H9 (cell line): ENCODE measurements around the gene SLC24A1. TPM values are rescaled to one million over a fixed set of nuclear protein-coding genes. Genes with fewer than 3 reads are reported as not detected.

ENCODE experiments used
- DNase-seq: peaks from one replicate; pipeline ENCODE4 v3.0.0-alpha.2; 2017
- H2AFZ ChIP-seq: one replicate; pipeline ENCODE4 v1.6.1; 2013; ENCODE audit warnings: mild to moderate bottlenecking, low read length, control low read depth, moderate library complexity
- H2AK5ac ChIP-seq: 2 replicates; pipeline ENCODE4 v1.6.1; 2013; ENCODE audit warnings: low read length, control low read depth, mixed read lengths; ENCODE audit not compliant: insufficient read length
- H2BK120ac ChIP-seq: one replicate; pipeline ENCODE4 v1.6.1; 2013; ENCODE audit warnings: low read depth, mild to moderate bottlenecking, low read length, control low read depth, inconsistent platforms; ENCODE audit not compliant: poor library complexity, severe bottlenecking
- H2BK12ac ChIP-seq: 2 replicates; pipeline ENCODE4 v1.6.1; 2013; ENCODE audit warnings: low read length, control low read depth, mixed read lengths, low read depth; ENCODE audit not compliant: insufficient read length
- H2BK15ac ChIP-seq: 2 replicates; pipeline ENCODE4 v1.6.1; 2013; ENCODE audit warnings: low read depth, low read length, control low read depth
- H2BK20ac ChIP-seq: one replicate; pipeline ENCODE4 v1.6.1; 2013; ENCODE audit warnings: low read depth, mild to moderate bottlenecking, low read length, control low read depth, inconsistent platforms; ENCODE audit not compliant: poor library complexity, severe bottlenecking
- H2BK5ac ChIP-seq: 2 replicates; pipeline ENCODE4 v1.6.1; 2013; ENCODE audit warnings: low read length, control low read depth, mixed read lengths; ENCODE audit not compliant: insufficient read length
- H3K14ac ChIP-seq: 2 replicates; pipeline ENCODE4 v1.6.1; 2013; ENCODE audit warnings: low read length, control low read depth; ENCODE audit not compliant: insufficient read depth
- H3K18ac ChIP-seq: 2 replicates; pipeline ENCODE4 v1.6.1; 2013; ENCODE audit warnings: low read depth, mild to moderate bottlenecking, mixed read lengths, low read length, control low read depth; ENCODE audit not compliant: insufficient read length
- H3K23ac ChIP-seq: 2 replicates; pipeline ENCODE4 v1.6.1; 2013; ENCODE audit warnings: low read length, control low read depth, mixed read lengths, low read depth; ENCODE audit not compliant: insufficient read length
- H3K23me2 ChIP-seq: 2 replicates; pipeline ENCODE4 v1.6.1; 2013; ENCODE audit warnings: low read depth, mild to moderate bottlenecking, mixed read lengths, low read length, control low read depth; ENCODE audit not compliant: insufficient read length, poor library complexity, severe bottlenecking
- H3K27ac ChIP-seq: 2 replicates; pipeline ENCODE4 v1.5.1; 2013; ENCODE audit warnings: low read length, control low read depth, mixed read lengths, low read depth; ENCODE audit not compliant: insufficient read length
- H3K27me3 ChIP-seq: 2 replicates; pipeline ENCODE4 v1.6.1; 2013; ENCODE audit warnings: low read length, control low read depth, inconsistent platforms; ENCODE audit not compliant: insufficient read depth
- H3K4ac ChIP-seq: 2 replicates; pipeline ENCODE4 v1.6.1; 2013; ENCODE audit warnings: low read depth, mild to moderate bottlenecking, control low read depth, inconsistent platforms, low read length, moderate library complexity
- H3K4me1 ChIP-seq: 2 replicates; pipeline ENCODE4 v1.6.1; 2013; ENCODE audit warnings: low read length, control low read depth, inconsistent platforms; ENCODE audit not compliant: insufficient read depth
- H3K4me2 ChIP-seq: 2 replicates; pipeline ENCODE4 v1.6.1; 2013; ENCODE audit warnings: low read length, control low read depth, mixed read lengths; ENCODE audit not compliant: insufficient read length, insufficient read depth
- H3K56ac ChIP-seq: 2 replicates; pipeline ENCODE4 v1.6.1; 2013; ENCODE audit warnings: low read depth, mild to moderate bottlenecking, mixed read lengths, low read length, control low read depth; ENCODE audit not compliant: insufficient read length
- H3K79me1 ChIP-seq: 2 replicates; pipeline ENCODE4 v1.6.1; 2013; ENCODE audit warnings: low read depth, mild to moderate bottlenecking, moderate library complexity, low read length, control low read depth, inconsistent platforms; ENCODE audit not compliant: insufficient read depth, poor library complexity, severe bottlenecking
- H3K79me2 ChIP-seq: 2 replicates; pipeline ENCODE4 v1.6.1; 2013; ENCODE audit warnings: low read length, control low read depth, inconsistent platforms; ENCODE audit not compliant: insufficient read depth
- H3K9ac ChIP-seq: 2 replicates; pipeline ENCODE4 v1.6.1; 2013; ENCODE audit warnings: low read length, control low read depth, mixed read lengths; ENCODE audit not compliant: insufficient read length; ENCODE audit errors: extremely low read depth
- H3K9me3 ChIP-seq: one replicate; pipeline ENCODE4 v1.6.1; 2013; ENCODE audit warnings: low read depth, low read length, inconsistent platforms; ENCODE audit not compliant: control insufficient read depth
- H3T11ph ChIP-seq: one replicate; pipeline ENCODE4 v1.6.1; 2013; ENCODE audit warnings: mild to moderate bottlenecking, low read length, control low read depth, inconsistent platforms
- H4K20me1 ChIP-seq: one replicate; pipeline ENCODE4 v1.6.1; 2013; ENCODE audit not compliant: control insufficient read depth, insufficient read length, insufficient read depth
- H4K5ac ChIP-seq: 2 replicates; pipeline ENCODE4 v1.6.1; 2013; ENCODE audit warnings: low read depth, mild to moderate bottlenecking, mixed read lengths, low read length, control low read depth; ENCODE audit not compliant: insufficient read length
- H4K8ac ChIP-seq: replicated peaks from 2 replicates; pipeline ENCODE4 v1.6.1; 2013; ENCODE audit warnings: low read length, control low read depth, mixed read lengths, low read depth; ENCODE audit not compliant: insufficient read length
- H4K91ac ChIP-seq: 2 replicates; pipeline ENCODE4 v1.6.1; 2013; ENCODE audit warnings: low read depth, mild to moderate bottlenecking, moderate library complexity, mixed read lengths, low read length, control low read depth; ENCODE audit not compliant: insufficient read length
- H3K27ac Mint-ChIP-seq, 3 experiments: 2 replicates in 2 of 3; 3 replicates in 1 of 3; pipeline ENCODE4 v1.8.0; 2020 to 2021; ENCODE audit warnings: mixed read lengths in 3 of 3, mild to moderate bottlenecking in 1 of 3, moderate library complexity in 1 of 3
- H3K27me3 Mint-ChIP-seq: 2 replicates; pipeline ENCODE4 v1.8.0; 2021; ENCODE audit warnings: low read depth, mild to moderate bottlenecking, moderate library complexity, mixed read lengths
- H3K36me3 Mint-ChIP-seq, 3 experiments: 2 replicates in 2 of 3; 3 replicates in 1 of 3; pipeline ENCODE4 v1.8.0; 2020 to 2021; ENCODE audit warnings: low read depth in 3 of 3, mixed read lengths in 3 of 3; ENCODE audit not compliant: insufficient read depth in 1 of 3
- H3K4me1 Mint-ChIP-seq, 2 experiments: 2 replicates each; pipeline ENCODE4 v1.8.0; 2020; ENCODE audit warnings: mixed read lengths in 2 of 2
- H3K4me3 Mint-ChIP-seq, 2 experiments: 2 replicates in 1 of 2; 3 replicates in 1 of 2; pipeline ENCODE4 v1.8.0; 2020 to 2021; ENCODE audit warnings: mild to moderate bottlenecking in 2 of 2, mixed read lengths in 2 of 2, moderate library complexity in 1 of 2
- H3K9me3 Mint-ChIP-seq, 2 experiments: 2 replicates in 1 of 2; 3 replicates in 1 of 2; pipeline ENCODE4 v1.8.0; 2020; ENCODE audit warnings: mild to moderate bottlenecking in 2 of 2, mixed read lengths in 2 of 2, moderate library complexity in 1 of 2
- CTCF ChIP-seq: fragments of 200-600 bp; sonication (generic); conservative IDR thresholded peaks from 3 replicates; pipeline ENCODE4 v1.8.0; 2021; ENCODE audit warnings: antibody characterized with exemption, mild to moderate bottlenecking
- WGBS: extraction: QIAGEN DNeasy Blood & Tissue Kit; methylation state at CpG from one replicate; pipeline ENCODE4 v1.1.7; 2013; ENCODE audit warnings: missing lambda C conversion rate, low lambda C conversion rate, mixed read lengths; ENCODE audit not compliant: insufficient read length; ENCODE audit errors: extremely low coverage; 5-methylcytosine and 5-hydroxymethylcytosine counted together
- total RNA-seq: library from RNA; stranded (reverse); gene quantifications from 2 replicates; pipeline ENCODE4 v1.2.1, GENCODE V29; 2021

SLC24A1 gene
- total RNA-seq, 1 experiment from 2014 or later, result 8.6 TPM

GRCh38 chr15:65620833-65621232, 905 bp upstream of the SLC24A1 start:
- no peak overlapping the region for H2AFZ ChIP-seq
- no peak overlapping the region for H3K4ac ChIP-seq
- no peaks in the 10 kb centered on the region for H3K9me3 ChIP-seq
- no peak overlapping the region for H2BK20ac ChIP-seq
- TF ChIP-seq CTCF, result no peak
- no peak overlapping the region for H3K18ac ChIP-seq
- WGBS, result no CpG with 5 or more reads among the region's 2 CpGs
- peaks cover 6% of the 10 kb centered on the region; the same call in 1 of the 2 replicates for H3K4me1 ChIP-seq
- no peak overlapping the region for H2BK120ac ChIP-seq
- DNase-seq, result no peak
- H4K20me1 ChIP-seq, result no peaks in the 10 kb centered on the region
- Mint-ChIP-seq H3K27ac (no peak overlapping the region; a peak in 1 of 7 replicates), H3K4me1 (peaks cover 10 to 13% of the 10 kb centered on the region in 2 experiments), H3K27me3 (no peaks in the 10 kb centered on the region), H3K36me3 (peaks cover 0 to 5% (median 1%) of the 10 kb centered on the region in 3 experiments; a peak in 3 of 7 replicates), H3K4me3 (no peak overlapping the region), H3K9me3 (no peaks in the 10 kb centered on the region)
- no peak overlapping the region for H2BK15ac ChIP-seq
- no peak overlapping the region for H4K8ac ChIP-seq
- H2AK5ac ChIP-seq, result no peak overlapping the region
- no peak overlapping the region for H3K27ac ChIP-seq
- H2BK5ac ChIP-seq, result no peak overlapping the region
- H3K56ac ChIP-seq, result no peak overlapping the region
- no peak overlapping the region for H4K91ac ChIP-seq
- no peaks in the 10 kb centered on the region for H3K23me2 ChIP-seq
- no peak overlapping the region for H3K4me2 ChIP-seq
- H3K14ac ChIP-seq, result no peak overlapping the region
- no peaks in the 10 kb centered on the region for H3K27me3 ChIP-seq
- no peak overlapping the region for H2BK12ac ChIP-seq
- H3T11ph ChIP-seq, result no peak overlapping the region
- H4K5ac ChIP-seq, result no peak overlapping the region
- H3K23ac ChIP-seq, result no peak overlapping the region
- H3K79me1 ChIP-seq, result no peaks in the 10 kb centered on the region
- H3K79me2 ChIP-seq, result no peaks in the 10 kb centered on the region
- no peak overlapping the region for H3K9ac ChIP-seq
